ENCODE measurements around the gene SLC25A24. TPM values are rescaled to one million over a fixed set of nuclear protein-coding genes. Genes with fewer than 3 reads are reported as not detected.

SLC25A24 gene
- total and polyA plus RNA-seq, 10 of the 15 experiments (the other 5 are each of a cell fraction or from before 2014, with no cell fraction given) = 4.0 to 20.6 (median 14.2) TPM

DNA sequence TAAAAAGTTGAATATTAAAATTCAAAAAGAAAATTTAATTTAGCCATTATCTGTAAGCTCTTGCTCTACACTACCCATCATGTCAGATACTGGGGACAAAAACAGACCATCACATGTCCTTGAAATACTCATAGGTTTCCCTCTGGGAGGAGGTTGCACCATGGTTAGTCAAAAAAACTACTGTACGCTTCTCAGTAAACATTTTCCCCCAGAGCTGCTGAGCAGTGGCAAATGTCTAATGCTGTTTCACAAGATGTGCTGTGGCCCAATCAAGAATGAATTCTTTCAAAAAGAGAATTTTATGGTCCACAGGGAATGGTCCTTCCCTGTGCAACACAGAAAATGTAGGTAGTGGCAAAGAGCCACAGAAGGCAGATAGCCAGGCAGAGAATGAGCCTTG is 6.1 kb downstream of the SLC25A24 start:
- ATAC-seq (no peak), DNase-seq (ENCODE audit: low read depth, low spot score) (no peak), FAIRE-seq (no peak)
- ChIA-PET POLR2A (no interaction called here), RAD21 (ENCODE audit: unreplicated experiment) (no interaction called here), SMC1A (ENCODE audit: uncharacterized antibody, unreplicated experiment) (no interaction called here), CTCF (no interaction called here)
- Histone ChIP-seq H3K79me2 (ENCODE audit: control insufficient read depth, insufficient read depth, low read length) (no peaks in the 10 kb centered on the region), H3K36me3 (ENCODE audit: control insufficient read depth in 2 of 2, insufficient read depth in 2 of 2, low read length in 1 of 2) (no peaks in the 10 kb centered on the region), H3K4me2 (ENCODE audit: control insufficient read depth, insufficient read depth) (no peak overlapping the region), H3K4me1 (ENCODE audit: control insufficient read depth, insufficient read depth, low read length) (no peaks in the 10 kb centered on the region), H3K9me3 (replicated peaks; ENCODE audit: control insufficient read depth, insufficient read depth, low read length) (no peaks in the 10 kb centered on the region; the same call in 2 of the 3 replicates), H3K9ac (ENCODE audit: control insufficient read depth, insufficient read depth, low read length) (no peak overlapping the region), H4K20me1 (ENCODE audit: control insufficient read depth, insufficient read depth) (no peaks in the 10 kb centered on the region), H3K27ac (ENCODE audit: control insufficient read depth, insufficient read depth) (no peak overlapping the region), H3K4me3 (no peak overlapping the region), H3K27me3 (replicated peaks in 1 of 2; ENCODE audit: control insufficient read depth in 2 of 2, insufficient read depth in 2 of 2, low read length in 1 of 2) (0 out of 4 replicates have a peak, but pooled peaks cover 0 to 2% of the 10 kb centered on the region in 2 experiments), H2AFZ (ENCODE audit: control insufficient read depth, low read depth, low read length) (no peak overlapping the region)
- no TSS peak for BruUV-seq (replicated peaks)
- in situ Hi-C loops (cut with MboI) = no loop called here
- TF ChIP-seq SPI1 (IDR thresholded peaks at IDR 0.05; ENCODE audit: borderline replicate concordance, insufficient read depth, low read depth, low read length) (no peak), EZH2 (IDR thresholded peaks at IDR 0.05; ENCODE audit: borderline replicate concordance, control insufficient read depth, low read depth, low read length) (no peak), MYC (IDR thresholded peaks at IDR 0.05; ENCODE audit: insufficient read depth, insufficient read length, insufficient replicate concordance, low read length, severe bottlenecking) (no peak), POLR2AphosphoS2 (IDR thresholded peaks at IDR 0.05; ENCODE audit: low read depth, low read length) (no peak), MEF2B (IDR thresholded peaks at IDR 0.05; ENCODE audit: partially characterized antibody, poor library complexity, severe bottlenecking) (no peak), FOS (IDR thresholded peaks at IDR 0.05; ENCODE audit: borderline replicate concordance, extremely low read depth, insufficient read length) (no peak), YBX1 (IDR thresholded peaks at IDR 0.05) (no peak)
- TF ChIP-seq, protein P1, sequence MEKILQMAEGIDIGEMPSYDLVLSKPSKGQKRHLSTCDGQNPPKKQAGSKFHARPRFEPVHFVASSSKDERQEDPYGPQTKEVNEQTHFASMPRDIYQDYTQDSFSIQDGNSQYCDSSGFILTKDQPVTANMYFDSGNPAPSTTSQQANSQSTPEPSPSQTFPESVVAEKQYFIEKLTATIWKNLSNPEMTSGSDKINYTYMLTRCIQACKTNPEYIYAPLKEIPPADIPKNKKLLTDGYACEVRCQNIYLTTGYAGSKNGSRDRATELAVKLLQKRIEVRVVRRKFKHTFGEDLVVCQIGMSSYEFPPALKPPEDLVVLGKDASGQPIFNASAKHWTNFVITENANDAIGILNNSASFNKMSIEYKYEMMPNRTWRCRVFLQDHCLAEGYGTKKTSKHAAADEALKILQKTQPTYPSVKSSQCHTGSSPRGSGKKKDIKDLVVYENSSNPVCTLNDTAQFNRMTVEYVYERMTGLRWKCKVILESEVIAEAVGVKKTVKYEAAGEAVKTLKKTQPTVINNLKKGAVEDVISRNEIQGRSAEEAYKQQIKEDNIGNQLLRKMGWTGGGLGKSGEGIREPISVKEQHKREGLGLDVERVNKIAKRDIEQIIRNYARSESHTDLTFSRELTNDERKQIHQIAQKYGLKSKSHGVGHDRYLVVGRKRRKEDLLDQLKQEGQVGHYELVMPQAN (conservative IDR thresholded peaks at IDR 0.05) = no peak
- WGBS (ENCODE audit: insufficient coverage, insufficient replicate concordance, low lambda C conversion rate, missing lambda C conversion rate) = 100% methylated on average over 1 of the region's 1 CpG
- intact Hi-C loops (cut with micrococcal nuclease; ENCODE audit: unreplicated experiment) = loop anchor here (5.0 kb wide), 1 partner anchor 52 kb away; no protein-coding TSS in a partner anchor
